ENCODE results near the gene SIGLEC15. TPM values are rescaled to one million over a fixed set of nuclear protein-coding genes. Genes with fewer than 3 reads are reported as not detected.

Gene SIGLEC15
- total RNA-seq, 1 experiment from 2014 or later = 0.92 TPM

- H3K36me3 ChIP-seq (ENCODE audit: insufficient read depth, low read length, poor library complexity, severe bottlenecking) = no peaks in the 10 kb centered on the region
- intact Hi-C loops (cut with micrococcal nuclease; ENCODE audit: unreplicated experiment) = no loop called here
- CTCF ChIA-PET = no interaction called here
- no TSS peak for BruUV-seq (replicated peaks)
- H3K27ac ChIP-seq (ENCODE audit: low read depth, low read length, poor library complexity, severe bottlenecking) = no peak overlapping the region
- H3K9me3 ChIP-seq (ENCODE audit: low read depth, low read length, poor library complexity, severe bottlenecking) = no peaks in the 10 kb centered on the region
- peaks cover 7% of the 10 kb centered on the region for H3K4me1 ChIP-seq (ENCODE audit: insufficient read depth, low read length, poor library complexity, severe bottlenecking)
- TF ChIP-seq CTCF (conservative IDR thresholded peaks at IDR 0.05; ENCODE audit: low read depth, low read length) = no peak
- no peak for TF ChIP-seq EZH2 (IDR thresholded peaks at IDR 0.05; ENCODE audit: borderline replicate concordance, low read depth, low read length, poor library complexity, severe bottlenecking)
- DNase-seq (ENCODE audit: low spot score) = no peak
- H3K4me3 ChIP-seq (ENCODE audit: low read depth, low read length, poor library complexity, severe bottlenecking) = no peak overlapping the region
- POLR2A ChIA-PET (ENCODE audit: low non-redundant PET) = no interaction called here
- peaks cover 19% of the 10 kb centered on the region for H3K27me3 ChIP-seq (replicated peaks; ENCODE audit: insufficient read depth, low read depth, low read length, poor library complexity)
Measured at GRCh38 chr18:45830917-45831316, 5.4 kb downstream of the SIGLEC15 start.

- CTCF ChIA-PET = no interaction called here
- H3K4me1 ChIP-seq (ENCODE audit: insufficient read depth, low read length, poor library complexity, severe bottlenecking) = no peaks in the 10 kb centered on the region
- H3K27ac ChIP-seq (ENCODE audit: low read depth, low read length, poor library complexity, severe bottlenecking) = no peak overlapping the region
- no TSS peak for BruUV-seq (replicated peaks)
- no peaks in the 10 kb centered on the region for H3K36me3 ChIP-seq (ENCODE audit: insufficient read depth, low read length, poor library complexity, severe bottlenecking)
- DNase-seq (ENCODE audit: low spot score) = no peak
- POLR2A ChIA-PET (ENCODE audit: low non-redundant PET) = no interaction called here
- H3K4me3 ChIP-seq (ENCODE audit: low read depth, low read length, poor library complexity, severe bottlenecking) = no peak overlapping the region
- intact Hi-C loops (cut with micrococcal nuclease; ENCODE audit: unreplicated experiment) = no loop called here
- H3K9me3 ChIP-seq (ENCODE audit: low read depth, low read length, poor library complexity, severe bottlenecking) = no peaks in the 10 kb centered on the region
- TF ChIP-seq CTCF (conservative IDR thresholded peaks at IDR 0.05; ENCODE audit: low read depth, low read length) (no peak), EZH2 (IDR thresholded peaks at IDR 0.05; ENCODE audit: borderline replicate concordance, low read depth, low read length, poor library complexity, severe bottlenecking) (no peak)
- peaks cover 48% of the 10 kb centered on the region for H3K27me3 ChIP-seq (replicated peaks; ENCODE audit: insufficient read depth, low read depth, low read length, poor library complexity)
Measured at GRCh38 chr18:45833846-45834245, 8.4 kb downstream of the SIGLEC15 start.

GRCh38 chr18:45834306-45834705, 8.8 kb downstream of the SIGLEC15 start:
- Histone ChIP-seq H3K27me3 (replicated peaks; ENCODE audit: insufficient read depth, low read depth, low read length, poor library complexity) (peaks cover 53% of the 10 kb centered on the region), H3K9me3 (ENCODE audit: low read depth, low read length, poor library complexity, severe bottlenecking) (no peaks in the 10 kb centered on the region), H3K27ac (ENCODE audit: low read depth, low read length, poor library complexity, severe bottlenecking) (no peak overlapping the region), H3K4me3 (ENCODE audit: low read depth, low read length, poor library complexity, severe bottlenecking) (no peak overlapping the region), H3K36me3 (ENCODE audit: insufficient read depth, low read length, poor library complexity, severe bottlenecking) (no peaks in the 10 kb centered on the region), H3K4me1 (ENCODE audit: insufficient read depth, low read length, poor library complexity, severe bottlenecking) (no peaks in the 10 kb centered on the region)
- intact Hi-C loops (cut with micrococcal nuclease; ENCODE audit: unreplicated experiment) = no loop called here
- no TSS peak for BruUV-seq (replicated peaks)
- ChIA-PET POLR2A (ENCODE audit: low non-redundant PET) (no interaction called here), CTCF (no interaction called here)
- TF ChIP-seq EZH2 (IDR thresholded peaks at IDR 0.05; ENCODE audit: borderline replicate concordance, low read depth, low read length, poor library complexity, severe bottlenecking) = no peak
- no peak for TF ChIP-seq CTCF (conservative IDR thresholded peaks at IDR 0.05; ENCODE audit: low read depth, low read length)
- DNase-seq (ENCODE audit: low spot score) = no peak

All from A673 (cell line).